ENCODE results near the gene ZNF771. TPM values are rescaled to one million over a fixed set of nuclear protein-coding genes. Genes with fewer than 3 reads are reported as not detected.

Gene ZNF771
- polyA plus RNA-seq, 1 donor (not counting 4 experiments of a cell fraction or from before 2014, with no cell fraction given): 4.0 TPM

- Histone ChIP-seq H3K79me2 (ENCODE audit: control insufficient read depth, insufficient read depth, low read length) (no peaks in the 10 kb centered on the region), H3K9me1 (ENCODE audit: control insufficient read depth, extremely low read depth, insufficient read depth, low read length) (no peaks in the 10 kb centered on the region), H3K4me2 (ENCODE audit: control insufficient read depth, extremely low read depth, insufficient read depth, low read depth, low read length) (peak overlapping the region; percentile 72), H3K27ac (ENCODE audit: control insufficient read depth, insufficient read depth, low read length) (peak overlapping the region; percentile 63), H3K36me3 (ENCODE audit: control insufficient read depth in 2 of 2, extremely low read depth in 1 of 2, insufficient read depth in 2 of 2, low read length in 2 of 2) (peaks cover 11 to 12% of the 10 kb centered on the region in 2 experiments), H3K9me3 (ENCODE audit: control insufficient read depth, low read depth, low read length) (no peaks in the 10 kb centered on the region), H3K27me3 (ENCODE audit: control insufficient read depth, extremely low read depth, insufficient read depth, low read length) (no peaks in the 10 kb centered on the region), H4K20me1 (ENCODE audit: control insufficient read depth, extremely low read depth, insufficient read depth, low read length) (no peaks in the 10 kb centered on the region), H3K9ac (ENCODE audit: control insufficient read depth, extremely low read depth, insufficient read depth, low read length) (peak overlapping the region; percentile 64), H2AFZ (ENCODE audit: control insufficient read depth, low read length) (peak overlapping the region; percentile 78), H3K4me3 (ENCODE audit: control insufficient read depth in 2 of 3, extremely low read depth in 1 of 3, insufficient read depth in 2 of 3, low read depth in 1 of 3, low read length in 3 of 3) (peak overlapping the region; percentile 39 to 65 (median 64)), H3K4me1 (ENCODE audit: control insufficient read depth, extremely low read depth, insufficient read depth, low read length) (peaks cover 14% of the 10 kb centered on the region)
- TF ChIP-seq CTCF (optimal IDR thresholded peaks at IDR 0.05 in 1 of 3, IDR thresholded peaks at IDR 0.05 in 1 of 3, conservative IDR thresholded peaks at IDR 0.05 in 1 of 3; ENCODE audit: extremely low read depth in 1 of 3, insufficient read depth in 2 of 3, low read length in 3 of 3) (no peak), EZH2 (IDR thresholded peaks at IDR 0.05; ENCODE audit: low read length) (no peak)
- dilution Hi-C loops (cut with MboI; ENCODE audit: extremely low pct_ligation_motif_present, low sequenced_read_pairs): no loop called here
- FAIRE-seq (peak; percentile 51), DNase-seq (ENCODE audit: low read depth, low spot score) (no peak)
These were observed 10.3 kb downstream of the ZNF771 start for GRCh38 chr16:30417529-30418349.

GRCh38 chr16:30418350-30419181, 11.2 kb downstream of the ZNF771 start:
- no peak for TF ChIP-seq CTCF (optimal IDR thresholded peaks at IDR 0.05 in 1 of 3, IDR thresholded peaks at IDR 0.05 in 1 of 3, conservative IDR thresholded peaks at IDR 0.05 in 1 of 3; ENCODE audit: extremely low read depth in 1 of 3, insufficient read depth in 2 of 3, low read length in 3 of 3)
- TF ChIP-seq EZH2 (IDR thresholded peaks at IDR 0.05; ENCODE audit: low read length): no peak
- dilution Hi-C loops (cut with MboI; ENCODE audit: extremely low pct_ligation_motif_present, low sequenced_read_pairs): no loop called here
- no peak for DNase-seq (ENCODE audit: low read depth, low spot score)
- H3K9me1 ChIP-seq (ENCODE audit: control insufficient read depth, extremely low read depth, insufficient read depth, low read length): no peaks in the 10 kb centered on the region
- peak overlapping the region; percentile 36 for H3K27ac ChIP-seq (ENCODE audit: control insufficient read depth, insufficient read depth, low read length)
- peaks cover 14% of the 10 kb centered on the region for H3K4me1 ChIP-seq (ENCODE audit: control insufficient read depth, extremely low read depth, insufficient read depth, low read length)
- H3K36me3 ChIP-seq (ENCODE audit: control insufficient read depth in 2 of 2, extremely low read depth in 1 of 2, insufficient read depth in 2 of 2, low read length in 2 of 2): peaks cover 14 to 15% of the 10 kb centered on the region in 2 experiments
- peak overlapping the region; percentile 75 for H2AFZ ChIP-seq (ENCODE audit: control insufficient read depth, low read length)
- peak overlapping the region; percentile 64 for H3K9ac ChIP-seq (ENCODE audit: control insufficient read depth, extremely low read depth, insufficient read depth, low read length)
- H4K20me1 ChIP-seq (ENCODE audit: control insufficient read depth, extremely low read depth, insufficient read depth, low read length): no peaks in the 10 kb centered on the region
- no peak for FAIRE-seq
- peak overlapping the region; percentile 39 to 65 (median 64) for H3K4me3 ChIP-seq (ENCODE audit: control insufficient read depth in 2 of 3, extremely low read depth in 1 of 3, insufficient read depth in 2 of 3, low read depth in 1 of 3, low read length in 3 of 3)
- H3K9me3 ChIP-seq (ENCODE audit: control insufficient read depth, low read depth, low read length): no peaks in the 10 kb centered on the region
- peak overlapping the region; percentile 72 for H3K4me2 ChIP-seq (ENCODE audit: control insufficient read depth, extremely low read depth, insufficient read depth, low read depth, low read length)
- H3K27me3 ChIP-seq (ENCODE audit: control insufficient read depth, extremely low read depth, insufficient read depth, low read length): no peaks in the 10 kb centered on the region
- H3K79me2 ChIP-seq (ENCODE audit: control insufficient read depth, insufficient read depth, low read length): no peaks in the 10 kb centered on the region
